CD4-positive, alpha-beta memory T cell (primary cell): ENCODE results near the gene GPATCH2L. TPM values are rescaled to one million over a fixed set of nuclear protein-coding genes. Genes with fewer than 3 reads are reported as not detected.

Experiments
- CTCF ChIA-PET: fragments of 350-600 bp; sonication (Branson Sonifier 250); formaldehyde crosslinking; loops from one replicate; lab custom pipeline; 2021; ENCODE audit warnings: inconsistent platforms; ENCODE audit not compliant: partially characterized antibody; lab: Charles Lee
- POLR2A ChIA-PET: fragments of 350-600 bp; sonication (Branson Sonifier 250); formaldehyde crosslinking; loops from one replicate; lab custom pipeline; 2021; ENCODE audit not compliant: partially characterized antibody; lab: Charles Lee
- DNase-seq, 5 donors: peaks; one replicate each; pipeline versions ENCODE4 v3.0.0 to v3.0.0-alpha.2; 2020 to 2022; ENCODE audit warnings: mixed read lengths in 1 of 5
- H3K27ac ChIP-seq: one replicate; pipeline ENCODE4 v1.7.0; 2013; ENCODE audit warnings: low read depth, low read length
- H3K27me3 ChIP-seq: 2 replicates; pipeline ENCODE4 v1.7.0; 2013; ENCODE audit warnings: mild to moderate bottlenecking, low read length, moderate library complexity; ENCODE audit not compliant: insufficient read depth
- H3K36me3 ChIP-seq: 2 replicates; pipeline ENCODE4 v1.7.0; 2013; ENCODE audit warnings: mild to moderate bottlenecking, low read length, moderate library complexity; ENCODE audit not compliant: insufficient read depth
- H3K4me1 ChIP-seq: 2 replicates; pipeline ENCODE4 v1.7.0; 2013; ENCODE audit warnings: mild to moderate bottlenecking, low read length, moderate library complexity; ENCODE audit not compliant: insufficient read depth
- H3K4me3 ChIP-seq, 2 donors: one replicate each; pipeline ENCODE4 v1.7.0; 2013; ENCODE audit warnings: low read length in 2 of 2, mild to moderate bottlenecking in 1 of 2
- H3K9me3 ChIP-seq, 2 donors: one replicate each; pipeline ENCODE4 v1.7.0; 2013; ENCODE audit warnings: low read length in 2 of 2, control low read depth in 1 of 2; ENCODE audit not compliant: control insufficient read depth in 1 of 2
- H3K27ac Mint-ChIP-seq, 7 donors: one replicate each; pipeline ENCODE4 v1.8.0; 2020 to 2021; ENCODE audit warnings: mixed read lengths in 7 of 7, mild to moderate bottlenecking in 6 of 7, inconsistent platforms in 3 of 7, moderate library complexity in 3 of 7
- H3K27me3 Mint-ChIP-seq, 2 donors: one replicate each; pipeline ENCODE4 v1.8.0; 2020 to 2021; ENCODE audit warnings: mixed read lengths in 2 of 2
- H3K36me3 Mint-ChIP-seq, 2 donors: one replicate each; pipeline ENCODE4 v1.8.0; 2020 to 2021; ENCODE audit warnings: mixed read lengths in 2 of 2, inconsistent platforms in 1 of 2, mild to moderate bottlenecking in 1 of 2
- H3K4me1 Mint-ChIP-seq, 4 donors: one replicate each; pipeline ENCODE4 v1.8.0; 2020 to 2021; ENCODE audit warnings: mixed read lengths in 4 of 4, mild to moderate bottlenecking in 1 of 4
- H3K4me3 Mint-ChIP-seq, 8 donors: one replicate each; pipeline ENCODE4 v1.8.0; 2020 to 2021; ENCODE audit warnings: mixed read lengths in 8 of 8, mild to moderate bottlenecking in 7 of 8, moderate library complexity in 6 of 8, inconsistent platforms in 3 of 8
- H3K9me3 Mint-ChIP-seq, 8 donors: one replicate each; pipeline ENCODE4 v1.8.0; 2020 to 2021; ENCODE audit warnings: mixed read lengths in 8 of 8, mild to moderate bottlenecking in 5 of 8, inconsistent platforms in 3 of 8, moderate library complexity in 1 of 8
- intact Hi-C: fragments of 100-400 bp; cut with micrococcal nuclease; formaldehyde crosslinking; loops from one replicate; pipeline ENCODE4 v1.15.1; 2023
- polyA plus RNA-seq, 2 donors: library from polyadenylated mRNA; unstranded; fragments of 300-500 nt; fragmentation: Illumina TruSeq; gene quantifications; one replicate each; pipeline ENCODE4 v1.2.3, GENCODE V29; 2021
- total RNA-seq, 2 experiments: library from RNA; stranded (reverse); gene quantifications; one replicate each; pipeline ENCODE4 v1.2.3, GENCODE V29; 2021

Gene GPATCH2L
- total and polyA plus RNA-seq, 4 experiments from 2014 or later, result 7.9 to 70.1 (median 40.4) TPM

DNA sequence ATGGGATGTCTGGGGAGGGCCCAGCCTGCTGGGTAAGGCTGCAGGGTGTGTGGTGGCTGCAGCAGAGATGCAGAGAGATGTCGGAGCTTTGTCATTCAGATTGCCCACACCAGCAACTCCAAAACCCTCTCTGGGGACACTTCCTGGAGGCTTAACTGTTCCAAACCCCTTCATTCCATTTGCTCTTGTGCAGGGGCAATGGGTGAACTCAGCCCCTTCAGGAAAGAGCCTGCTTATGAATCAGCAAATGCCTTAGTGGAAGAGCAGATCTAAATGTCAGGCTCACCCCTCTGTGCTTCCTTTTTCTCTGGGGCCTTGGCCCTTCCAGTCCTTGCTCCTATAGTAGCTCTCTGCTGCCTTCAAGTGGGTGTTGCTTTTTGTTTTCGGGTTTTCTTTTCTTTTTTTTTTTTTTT, 36.7 kb upstream of the GPATCH2L start:
- CTCF ChIA-PET, result no interaction called here
- H3K9me3 Mint-ChIP-seq, result peaks cover 0 to 1% (median 0%) of the 10 kb centered on the region in 8 donors

DNA sequence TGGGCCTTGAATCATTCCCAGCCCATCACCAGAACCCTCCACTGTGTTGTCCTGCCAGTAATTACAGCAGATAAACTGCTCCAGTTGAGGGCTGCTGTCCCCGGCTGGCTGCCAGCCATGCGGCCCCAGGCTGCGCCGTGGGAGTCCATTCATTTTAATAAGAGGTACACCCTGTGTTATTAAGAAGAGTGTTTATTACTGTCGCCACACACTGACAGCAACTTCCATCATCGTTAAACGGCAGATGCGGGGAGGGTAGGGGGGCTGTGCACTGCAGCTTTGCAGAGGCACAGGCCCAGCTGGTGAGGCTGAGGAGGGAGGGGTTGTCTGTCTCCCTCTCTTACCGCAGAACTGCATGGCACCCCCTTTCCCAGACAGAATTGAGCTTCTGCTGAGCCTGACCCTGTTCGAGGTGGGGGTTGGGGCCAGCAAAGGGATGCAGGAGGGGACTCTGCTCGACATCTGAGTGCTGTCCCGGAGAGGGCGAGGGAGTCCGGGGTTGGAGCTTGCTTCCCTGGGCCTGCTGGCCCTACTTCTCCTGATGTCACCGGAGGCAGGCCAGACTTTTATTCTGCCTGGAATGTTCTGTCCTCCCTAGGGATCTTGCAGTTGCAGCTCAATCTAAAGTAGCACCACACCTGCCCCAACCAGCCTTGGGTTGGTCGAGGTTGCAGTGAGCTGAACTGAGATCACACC, 33.8 kb upstream of the GPATCH2L start:
- H3K36me3 ChIP-seq, result no peaks in the 10 kb centered on the region
- Mint-ChIP-seq H3K36me3 (no peaks in the 10 kb centered on the region), H3K27ac (no peak overlapping the region), H3K9me3 (no peaks in the 10 kb centered on the region), H3K4me3 (no peak overlapping the region), H3K4me1 (no peaks in the 10 kb centered on the region), H3K27me3 (peaks cover 3 to 15% of the 10 kb centered on the region in 2 donors)
- H3K27me3 ChIP-seq, result no peaks in the 10 kb centered on the region
- no peaks in the 10 kb centered on the region for H3K9me3 ChIP-seq
- ChIA-PET POLR2A (no interaction called here), CTCF (no interaction called here)
- H3K4me3 ChIP-seq, result no peak overlapping the region
- no peaks in the 10 kb centered on the region for H3K4me1 ChIP-seq
- H3K27ac ChIP-seq, result no peak overlapping the region
- intact Hi-C loops, result no loop called here
- no peak for DNase-seq

More for the DNA sequence above, 36.7 kb upstream of the GPATCH2L start:
- DNase-seq, result no peak
- Histone ChIP-seq H3K4me3 (no peak overlapping the region), H3K27me3 (no peaks in the 10 kb centered on the region), H3K36me3 (no peaks in the 10 kb centered on the region), H3K4me1 (no peaks in the 10 kb centered on the region), H3K9me3 (no peaks in the 10 kb centered on the region), H3K27ac (no peak overlapping the region)
- H3K4me1 Mint-ChIP-seq, result no peaks in the 10 kb centered on the region
- no peaks in the 10 kb centered on the region for H3K36me3 Mint-ChIP-seq
- H3K27me3 Mint-ChIP-seq, result peaks cover 3 to 15% of the 10 kb centered on the region in 2 donors
- intact Hi-C loops, result no loop called here
- POLR2A ChIA-PET, result no interaction called here
- no peak overlapping the region for H3K27ac Mint-ChIP-seq
- no peak overlapping the region for H3K4me3 Mint-ChIP-seq

GRCh38 chr14:76118594-76118993, 33.1 kb upstream of the GPATCH2L start:
- Histone ChIP-seq H3K27me3 (no peaks in the 10 kb centered on the region), H3K4me3 (no peak overlapping the region), H3K4me1 (no peaks in the 10 kb centered on the region), H3K27ac (no peak overlapping the region), H3K9me3 (no peaks in the 10 kb centered on the region), H3K36me3 (no peaks in the 10 kb centered on the region)
- CTCF ChIA-PET, result no interaction called here
- H3K4me1 Mint-ChIP-seq, result no peaks in the 10 kb centered on the region
- POLR2A ChIA-PET, result no interaction called here
- no peak overlapping the region for H3K4me3 Mint-ChIP-seq
- H3K36me3 Mint-ChIP-seq, result no peaks in the 10 kb centered on the region
- no peak overlapping the region for H3K27ac Mint-ChIP-seq
- DNase-seq, result no peak
- intact Hi-C loops, result no loop called here
- no peaks in the 10 kb centered on the region for H3K9me3 Mint-ChIP-seq
- peaks cover 3 to 14% of the 10 kb centered on the region in 2 donors for H3K27me3 Mint-ChIP-seq

- H3K27ac Mint-ChIP-seq, result no peak overlapping the region
- H3K4me1 ChIP-seq, result no peaks in the 10 kb centered on the region
- H3K27me3 ChIP-seq, result no peaks in the 10 kb centered on the region
- H3K9me3 Mint-ChIP-seq, result peaks cover 0 to 3% (median 0%) of the 10 kb centered on the region in 8 donors
- H3K4me1 Mint-ChIP-seq, result no peaks in the 10 kb centered on the region
- DNase-seq, result no peak
- H3K4me3 Mint-ChIP-seq, result no peak overlapping the region
- no peak overlapping the region for H3K4me3 ChIP-seq
- H3K36me3 Mint-ChIP-seq, result no peaks in the 10 kb centered on the region
- intact Hi-C loops, result no loop called here
- no peak overlapping the region for H3K27ac ChIP-seq
- CTCF ChIA-PET, result no interaction called here
- peaks cover 5 to 9% of the 10 kb centered on the region in 2 donors for H3K27me3 Mint-ChIP-seq
- POLR2A ChIA-PET, result no interaction called here
- H3K36me3 ChIP-seq, result no peaks in the 10 kb centered on the region
- no peaks in the 10 kb centered on the region for H3K9me3 ChIP-seq
Observed at GRCh38 chr14:76121089-76121748, 30.5 kb upstream of the GPATCH2L start.

DNA sequence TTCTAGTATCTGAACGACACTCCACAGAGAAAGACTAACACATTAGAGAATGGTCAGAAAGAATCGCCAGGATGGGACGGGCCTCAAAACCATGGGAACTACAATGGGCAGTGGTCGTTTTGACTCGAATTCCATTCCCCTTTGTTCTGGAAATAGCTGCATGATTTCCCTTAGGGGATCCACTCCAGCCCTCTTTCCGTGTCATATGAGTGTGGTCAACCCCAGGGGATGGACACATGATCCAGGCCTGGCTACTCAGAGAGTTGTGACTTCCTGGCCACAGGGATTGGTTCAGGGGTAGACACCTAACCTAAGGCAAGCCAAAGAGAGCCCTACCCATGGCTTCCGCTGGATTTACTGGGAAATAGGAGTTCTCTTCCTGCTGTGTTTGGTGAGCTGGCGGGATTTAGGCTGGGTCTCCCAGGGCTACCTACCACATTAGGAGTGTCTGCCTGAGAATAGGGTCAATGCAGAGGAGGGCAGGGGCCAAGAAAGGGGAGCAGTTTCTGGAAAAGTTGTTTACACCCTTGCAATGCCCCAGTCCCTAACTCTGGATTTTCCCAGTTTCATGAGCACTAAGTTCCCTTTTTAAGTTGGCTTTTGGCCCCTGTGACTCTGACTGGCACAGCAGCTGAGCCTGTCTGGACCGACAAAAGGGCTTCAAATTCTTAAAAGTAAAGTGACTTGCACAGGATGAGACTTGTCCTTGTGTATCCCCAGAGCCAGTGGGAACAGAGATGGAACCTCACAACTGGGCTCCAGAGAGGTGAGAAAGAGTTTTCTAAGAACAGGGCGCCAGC, 28.1 kb upstream of the GPATCH2L start:
- H3K36me3 ChIP-seq, result no peaks in the 10 kb centered on the region
- POLR2A ChIA-PET, result no interaction called here
- H3K27me3 Mint-ChIP-seq, result peaks cover 10 to 15% of the 10 kb centered on the region in 2 donors
- no peak overlapping the region for H3K27ac Mint-ChIP-seq
- H3K9me3 ChIP-seq, result no peaks in the 10 kb centered on the region
- intact Hi-C loops, result no loop called here
- H3K27me3 ChIP-seq, result no peaks in the 10 kb centered on the region
- H3K27ac ChIP-seq, result no peak overlapping the region
- H3K4me1 ChIP-seq, result no peaks in the 10 kb centered on the region
- H3K9me3 Mint-ChIP-seq, result peaks cover 0 to 8% (median 2%) of the 10 kb centered on the region in 8 donors
- CTCF ChIA-PET, result no interaction called here
- no peak overlapping the region for H3K4me3 Mint-ChIP-seq
- H3K36me3 Mint-ChIP-seq, result no peaks in the 10 kb centered on the region
- H3K4me3 ChIP-seq, result no peak overlapping the region
- H3K4me1 Mint-ChIP-seq, result no peaks in the 10 kb centered on the region
- DNase-seq, result no peak

GRCh38 chr14:76125511-76125910, 26.2 kb upstream of the GPATCH2L start:
- no peaks in the 10 kb centered on the region for H3K36me3 Mint-ChIP-seq
- Histone ChIP-seq H3K4me3 (no peak overlapping the region), H3K4me1 (no peaks in the 10 kb centered on the region), H3K27me3 (no peaks in the 10 kb centered on the region), H3K27ac (no peak overlapping the region), H3K36me3 (no peaks in the 10 kb centered on the region), H3K9me3 (no peaks in the 10 kb centered on the region)
- H3K27me3 Mint-ChIP-seq, result peaks cover 18 to 21% of the 10 kb centered on the region in 2 donors
- ChIA-PET CTCF (no interaction called here), POLR2A (no interaction called here)
- intact Hi-C loops, result no loop called here
- no peak overlapping the region for H3K27ac Mint-ChIP-seq
- no peak overlapping the region for H3K4me3 Mint-ChIP-seq
- H3K9me3 Mint-ChIP-seq, result peaks cover 0 to 8% (median 2%) of the 10 kb centered on the region in 8 donors
- DNase-seq, result no peak
- no peaks in the 10 kb centered on the region for H3K4me1 Mint-ChIP-seq

GRCh38 chr14:76126076-76126475, 25.6 kb upstream of the GPATCH2L start:
- Histone ChIP-seq H3K4me1 (no peaks in the 10 kb centered on the region), H3K4me3 (no peak overlapping the region), H3K27me3 (no peaks in the 10 kb centered on the region), H3K9me3 (no peaks in the 10 kb centered on the region), H3K36me3 (no peaks in the 10 kb centered on the region), H3K27ac (no peak overlapping the region)
- H3K27me3 Mint-ChIP-seq, result peaks cover 23 to 26% of the 10 kb centered on the region in 2 donors
- H3K36me3 Mint-ChIP-seq, result no peaks in the 10 kb centered on the region
- CTCF ChIA-PET, result no interaction called here
- H3K9me3 Mint-ChIP-seq, result peaks cover 0 to 8% (median 2%) of the 10 kb centered on the region in 8 donors
- no peak for DNase-seq
- POLR2A ChIA-PET, result no interaction called here
- no peak overlapping the region for H3K4me3 Mint-ChIP-seq
- intact Hi-C loops, result no loop called here
- no peak overlapping the region for H3K27ac Mint-ChIP-seq
- H3K4me1 Mint-ChIP-seq, result peaks cover 0 to 4% (median 2%) of the 10 kb centered on the region in 4 donors
